Activated naive CD4-positive, alpha-beta T cell treated with anti-CD3 and anti-CD28 coated beads for 36 hours (primary cell): Measurements from ENCODE around the gene CXCL12. TPM values are rescaled to one million over a fixed set of nuclear protein-coding genes. Genes with fewer than 3 reads are reported as not detected.

Source experiments
- CTCF ChIA-PET: fragments of 350-600 bp; sonication (Branson Sonifier 250); formaldehyde crosslinking; loops from one replicate; lab custom pipeline; 2021; ENCODE audit warnings: antibody characterized with exemption; lab: Charles Lee
- DNase-seq: peaks from one replicate; pipeline ENCODE4 v3.0.0-alpha.2; 2020
- H3K27ac Mint-ChIP-seq: one replicate; pipeline ENCODE4 v1.8.0; 2021; ENCODE audit warnings: mild to moderate bottlenecking, mixed read lengths
- H3K27me3 Mint-ChIP-seq: one replicate; pipeline ENCODE4 v1.8.0; 2021; ENCODE audit warnings: low read depth, mixed read lengths
- H3K36me3 Mint-ChIP-seq: one replicate; pipeline ENCODE4 v1.8.0; 2021; ENCODE audit warnings: low read depth, mixed read lengths
- H3K4me1 Mint-ChIP-seq: one replicate; pipeline ENCODE4 v1.8.0; 2021; ENCODE audit warnings: low read depth, mixed read lengths
- H3K4me3 Mint-ChIP-seq: one replicate; pipeline ENCODE4 v1.8.0; 2021; ENCODE audit warnings: mild to moderate bottlenecking, moderate library complexity, mixed read lengths
- H3K9me3 Mint-ChIP-seq: one replicate; pipeline ENCODE4 v1.8.0; 2021; ENCODE audit warnings: mixed read lengths
- intact Hi-C: fragments of 100-400 bp; cut with micrococcal nuclease; formaldehyde crosslinking; loops from one replicate; pipeline ENCODE4 v1.15.1; 2023
- total RNA-seq, 2 experiments: library from RNA; stranded (reverse); gene quantifications; one replicate each; pipeline ENCODE4 v1.2.3, GENCODE V29; 2021

The CXCL12 gene
- total RNA-seq, 2 experiments from 2014 or later: not detected

GRCh38 chr10:44352316-44353127, 32.4 kb downstream of the CXCL12 start:
- intact Hi-C loops: no loop called here
- Mint-ChIP-seq H3K27ac (no peak overlapping the region), H3K4me3 (no peak overlapping the region), H3K27me3 (peaks cover 5% of the 10 kb centered on the region), H3K36me3 (no peaks in the 10 kb centered on the region), H3K4me1 (no peaks in the 10 kb centered on the region), H3K9me3 (no peaks in the 10 kb centered on the region)
- CTCF ChIA-PET: interaction anchor here (1.0 kb wide), 1 partner anchor 38 kb away, joined by 3 read pairs; no protein-coding TSS in a partner anchor
- no peak for DNase-seq

GRCh38 chr10:44348496-44348895, 36.4 kb downstream of the CXCL12 start:
- DNase-seq: no peak
- Mint-ChIP-seq H3K27ac (no peak overlapping the region), H3K9me3 (no peaks in the 10 kb centered on the region), H3K4me1 (no peaks in the 10 kb centered on the region), H3K4me3 (no peak overlapping the region), H3K27me3 (peaks cover 3% of the 10 kb centered on the region), H3K36me3 (no peaks in the 10 kb centered on the region)
- intact Hi-C loops: no loop called here
- CTCF ChIA-PET: no interaction called here

DNA sequence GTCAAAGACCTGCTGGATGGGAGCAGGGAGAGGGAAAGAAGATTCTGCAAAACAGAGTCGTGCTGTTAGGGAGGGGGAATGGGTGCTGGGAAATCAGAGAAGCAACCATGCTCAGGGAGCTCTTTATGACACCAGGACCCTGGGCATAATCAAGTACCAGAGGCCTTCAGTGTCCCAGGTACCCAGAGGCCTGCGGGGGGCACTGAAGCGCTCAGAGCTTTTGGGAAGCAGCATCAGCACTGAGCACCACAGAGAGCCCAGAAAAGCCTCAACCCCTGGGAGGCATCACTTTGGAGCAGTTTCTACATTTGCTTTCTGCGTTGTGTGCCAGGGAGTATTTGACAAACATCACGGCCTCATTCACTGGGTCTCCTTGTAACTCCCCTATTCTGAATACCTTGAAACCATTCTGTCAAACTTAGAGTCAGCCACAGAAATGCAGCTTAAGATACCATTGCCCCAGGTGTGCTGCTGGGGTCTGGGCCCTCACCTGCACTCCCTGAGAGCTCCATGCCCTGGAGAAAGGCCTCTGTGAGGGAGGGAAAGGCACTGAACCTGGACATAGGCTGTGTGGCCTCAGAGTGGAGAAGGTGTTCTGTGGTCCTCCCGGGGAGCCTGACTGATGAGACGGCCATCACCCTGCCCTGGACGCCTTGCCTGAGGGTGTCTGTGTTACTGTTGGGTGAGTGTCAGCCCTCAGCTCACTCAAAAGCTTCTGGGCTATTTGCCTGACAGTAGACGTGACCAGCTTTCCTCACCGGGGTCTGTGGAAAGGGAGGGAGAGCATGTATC, 37.1 kb downstream of the CXCL12 start:
- DNase-seq: no peak
- no peak overlapping the region for H3K27ac Mint-ChIP-seq
- H3K36me3 Mint-ChIP-seq: no peaks in the 10 kb centered on the region
- no peak overlapping the region for H3K4me3 Mint-ChIP-seq
- no peaks in the 10 kb centered on the region for H3K4me1 Mint-ChIP-seq
- CTCF ChIA-PET: interaction anchor here (1.2 kb wide), 1 partner anchor 8 kb away, joined by 3 read pairs; no protein-coding TSS in a partner anchor
- H3K9me3 Mint-ChIP-seq: no peaks in the 10 kb centered on the region
- intact Hi-C loops: no loop called here
- H3K27me3 Mint-ChIP-seq: peaks cover 4% of the 10 kb centered on the region

- H3K36me3 Mint-ChIP-seq: no peaks in the 10 kb centered on the region
- no peak overlapping the region for H3K4me3 Mint-ChIP-seq
- DNase-seq: no peak
- H3K9me3 Mint-ChIP-seq: no peaks in the 10 kb centered on the region
- H3K27me3 Mint-ChIP-seq: peaks cover 8% of the 10 kb centered on the region
- no peaks in the 10 kb centered on the region for H3K4me1 Mint-ChIP-seq
- intact Hi-C loops: no loop called here
- no peak overlapping the region for H3K27ac Mint-ChIP-seq
- CTCF ChIA-PET: no interaction called here
These were observed 40.2 kb downstream of the CXCL12 start for GRCh38 chr10:44344727-44345126.

DNA sequence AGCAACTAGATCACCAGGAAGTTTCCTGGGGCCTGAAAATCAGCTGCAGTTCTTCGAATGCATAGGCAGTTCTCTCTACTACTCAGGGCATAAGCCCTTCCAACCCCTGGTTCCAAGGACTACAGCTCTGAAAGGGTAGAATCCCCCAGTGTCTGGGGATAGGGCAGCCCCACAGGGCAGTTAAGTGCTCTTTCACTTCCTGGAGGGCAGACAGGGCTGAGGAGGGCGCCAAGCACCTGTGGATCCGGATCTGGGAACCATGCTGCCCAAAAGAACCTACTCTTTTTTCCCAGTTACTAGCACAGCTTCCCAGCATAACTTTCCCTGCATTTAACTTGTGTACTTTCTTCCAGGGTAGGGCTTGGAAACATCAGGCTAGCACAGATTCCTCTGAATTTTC, 41.1 kb downstream of the CXCL12 start:
- no peak overlapping the region for H3K4me3 Mint-ChIP-seq
- intact Hi-C loops: no loop called here
- no peaks in the 10 kb centered on the region for H3K36me3 Mint-ChIP-seq
- no peak overlapping the region for H3K27ac Mint-ChIP-seq
- H3K4me1 Mint-ChIP-seq: no peaks in the 10 kb centered on the region
- H3K27me3 Mint-ChIP-seq: peaks cover 8% of the 10 kb centered on the region
- CTCF ChIA-PET: no interaction called here
- no peak for DNase-seq
- no peaks in the 10 kb centered on the region for H3K9me3 Mint-ChIP-seq

DNA sequence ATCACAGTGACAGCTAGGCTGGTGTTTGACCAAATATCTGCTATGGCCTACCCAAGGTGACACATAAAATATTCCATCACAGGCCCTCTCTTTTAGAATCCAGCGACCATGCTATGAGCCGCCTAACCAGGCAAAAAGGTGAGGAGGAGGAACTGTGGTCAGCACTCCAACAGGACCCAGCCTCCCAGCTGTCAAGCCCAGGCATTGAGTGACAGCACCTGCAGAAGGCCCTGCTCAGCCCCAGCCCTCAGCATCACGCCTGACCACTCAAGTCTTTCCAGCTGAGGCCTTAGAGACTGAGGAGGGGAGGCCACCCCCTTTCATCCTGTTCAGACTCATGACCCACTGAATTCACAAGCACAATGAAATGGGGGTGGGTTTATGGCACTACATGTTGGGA, 43.0 kb downstream of the CXCL12 start:
- CTCF ChIA-PET: interaction anchor here (1.1 kb wide), 1 partner anchor 18 kb away, joined by 4 read pairs; no protein-coding TSS in a partner anchor
- H3K36me3 Mint-ChIP-seq: no peaks in the 10 kb centered on the region
- no peaks in the 10 kb centered on the region for H3K9me3 Mint-ChIP-seq
- no peaks in the 10 kb centered on the region for H3K4me1 Mint-ChIP-seq
- intact Hi-C loops: no loop called here
- no peak for DNase-seq
- no peak overlapping the region for H3K4me3 Mint-ChIP-seq
- H3K27ac Mint-ChIP-seq: no peak overlapping the region
- H3K27me3 Mint-ChIP-seq: peaks cover 8% of the 10 kb centered on the region

- Mint-ChIP-seq H3K9me3 (no peaks in the 10 kb centered on the region), H3K27me3 (peaks cover 8% of the 10 kb centered on the region), H3K4me3 (no peak overlapping the region), H3K4me1 (no peaks in the 10 kb centered on the region), H3K27ac (no peak overlapping the region), H3K36me3 (no peaks in the 10 kb centered on the region)
- no peak for DNase-seq
- CTCF ChIA-PET: no interaction called here
- intact Hi-C loops: no loop called here
These were observed 44.3 kb downstream of the CXCL12 start for GRCh38 chr10:44340557-44340956.

GRCh38 chr10:44339218-44339617, 45.7 kb downstream of the CXCL12 start:
- no peak overlapping the region for H3K27ac Mint-ChIP-seq
- no peak overlapping the region for H3K4me3 Mint-ChIP-seq
- H3K27me3 Mint-ChIP-seq: peaks cover 8% of the 10 kb centered on the region
- CTCF ChIA-PET: no interaction called here
- H3K36me3 Mint-ChIP-seq: no peaks in the 10 kb centered on the region
- intact Hi-C loops: no loop called here
- no peaks in the 10 kb centered on the region for H3K4me1 Mint-ChIP-seq
- no peaks in the 10 kb centered on the region for H3K9me3 Mint-ChIP-seq
- DNase-seq: no peak

GRCh38 chr10:44337081-44337480, 47.8 kb downstream of the CXCL12 start:
- Mint-ChIP-seq H3K9me3 (no peaks in the 10 kb centered on the region), H3K36me3 (no peaks in the 10 kb centered on the region), H3K27ac (no peak overlapping the region), H3K4me1 (no peaks in the 10 kb centered on the region), H3K4me3 (no peak overlapping the region), H3K27me3 (peaks cover 7% of the 10 kb centered on the region)
- intact Hi-C loops: no loop called here
- DNase-seq: no peak
- CTCF ChIA-PET: interaction anchor here (1.3 kb wide), 1 partner anchor 26 kb away, joined by 4 read pairs; no protein-coding TSS in a partner anchor

DNA sequence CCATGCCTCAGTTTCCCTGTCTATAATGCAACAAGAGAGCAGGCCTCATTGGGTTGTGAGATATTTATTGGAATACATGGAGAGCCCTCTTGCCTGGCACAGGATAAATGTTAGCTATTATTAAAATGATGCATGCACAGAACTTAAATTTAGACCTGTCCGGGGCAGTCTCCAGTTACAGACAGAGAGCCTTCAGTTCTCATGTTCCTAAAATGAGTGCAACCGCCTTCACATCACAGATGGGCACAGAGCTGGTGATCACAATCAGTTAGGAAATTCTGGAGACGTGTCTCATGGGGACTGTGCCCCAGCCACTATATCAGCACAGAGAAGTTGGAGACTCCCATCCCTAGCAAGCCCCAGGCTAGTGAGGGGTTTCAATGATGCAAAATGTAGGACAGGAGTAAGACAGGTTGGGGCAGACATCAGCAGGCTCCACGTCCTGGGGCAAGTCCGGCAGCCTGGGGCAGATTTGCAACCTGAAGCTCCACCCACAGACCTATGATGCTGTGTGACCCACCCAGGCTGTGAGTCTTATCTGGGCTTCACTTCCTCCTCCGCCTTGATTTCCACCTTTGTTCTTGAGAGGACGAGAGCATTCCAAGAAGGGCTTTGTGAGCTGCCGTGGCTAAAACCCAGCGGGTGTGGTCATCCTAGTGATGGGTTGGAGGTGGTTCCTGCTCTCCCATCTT, 49.4 kb downstream of the CXCL12 start:
- peaks cover 7% of the 10 kb centered on the region for H3K27me3 Mint-ChIP-seq
- no peak for DNase-seq
- no peaks in the 10 kb centered on the region for H3K4me1 Mint-ChIP-seq
- CTCF ChIA-PET: no interaction called here
- no peak overlapping the region for H3K27ac Mint-ChIP-seq
- H3K4me3 Mint-ChIP-seq: no peak overlapping the region
- no peaks in the 10 kb centered on the region for H3K9me3 Mint-ChIP-seq
- no peaks in the 10 kb centered on the region for H3K36me3 Mint-ChIP-seq
- intact Hi-C loops: no loop called here

- intact Hi-C loops: no loop called here
- no peak for DNase-seq
- no peak overlapping the region for H3K4me3 Mint-ChIP-seq
- CTCF ChIA-PET: no interaction called here
- H3K27me3 Mint-ChIP-seq: peaks cover 7% of the 10 kb centered on the region
- no peaks in the 10 kb centered on the region for H3K4me1 Mint-ChIP-seq
- H3K36me3 Mint-ChIP-seq: no peaks in the 10 kb centered on the region
- H3K9me3 Mint-ChIP-seq: no peaks in the 10 kb centered on the region
- no peak overlapping the region for H3K27ac Mint-ChIP-seq
These were observed 50.2 kb downstream of the CXCL12 start for GRCh38 chr10:44334621-44335184.

GRCh38 chr10:44334091-44334490, 50.8 kb downstream of the CXCL12 start:
- Mint-ChIP-seq H3K27ac (no peak overlapping the region), H3K4me3 (no peak overlapping the region), H3K4me1 (no peaks in the 10 kb centered on the region), H3K9me3 (no peaks in the 10 kb centered on the region), H3K27me3 (peaks cover 7% of the 10 kb centered on the region), H3K36me3 (no peaks in the 10 kb centered on the region)
- no peak for DNase-seq
- intact Hi-C loops: no loop called here
- CTCF ChIA-PET: no interaction called here
